DOHH2 (cell line): Measurements from ENCODE around the gene POLR3A.

Experiments used
- H3F3A ChIP-seq: fragments of 200-600 bp; sonication (generic), shearing (Covaris generic); 2 replicates; pipeline ENCODE4 v1.6.0; 2016; ENCODE audit warnings: antibody characterized with exemption, mild to moderate bottlenecking; ENCODE audit not compliant: control insufficient read depth, insufficient read depth
- H3K27ac ChIP-seq: fragments of 200-600 bp; sonication (generic); 2 replicates; pipeline ENCODE4 v1.5.1; 2014; ENCODE audit warnings: low read depth, mild to moderate bottlenecking, low read length, moderate library complexity
- H3K27me3 ChIP-seq: fragments of 200-600 bp; sonication (generic); 2 replicates; pipeline ENCODE4 v1.6.1; 2014; ENCODE audit warnings: mild to moderate bottlenecking, low read length, mixed read lengths; ENCODE audit not compliant: control insufficient read depth
- H3K36me3 ChIP-seq: fragments of 200-600 bp; sonication (generic); 2 replicates; pipeline ENCODE4 v1.6.1; 2014; ENCODE audit warnings: mild to moderate bottlenecking, low read length, moderate library complexity, mixed read lengths; ENCODE audit not compliant: control insufficient read depth
- H3K4me1 ChIP-seq: fragments of 200-600 bp; sonication (generic); 2 replicates; pipeline ENCODE4 v1.6.1; 2014; ENCODE audit warnings: mild to moderate bottlenecking, low read length, mixed read lengths; ENCODE audit not compliant: control insufficient read depth
- H3K4me2 ChIP-seq: fragments of 200-600 bp; sonication (generic); 2 replicates; pipeline ENCODE4 v1.6.0; 2014; ENCODE audit warnings: mild to moderate bottlenecking, low read length, moderate library complexity
- H3K4me3 ChIP-seq: fragments of 200-600 bp; sonication (generic); 2 replicates; pipeline ENCODE4 v1.5.1; 2014; ENCODE audit warnings: mild to moderate bottlenecking, low read length, mixed read lengths
- H3K79me2 ChIP-seq: fragments of 200-600 bp; sonication (generic); 2 replicates; pipeline ENCODE4 v1.6.1; 2014; ENCODE audit warnings: mild to moderate bottlenecking, low read length, mixed read lengths; ENCODE audit not compliant: control insufficient read depth
- H3K9me2 ChIP-seq: fragments of 200-600 bp; sonication (generic); replicated peaks from 2 replicates; pipeline ENCODE4 v1.6.1; 2014; ENCODE audit warnings: mild to moderate bottlenecking, low read length, mixed read lengths; ENCODE audit not compliant: control insufficient read depth
- H3K9me3 ChIP-seq: fragments of 200-600 bp; sonication (generic); 2 replicates; pipeline ENCODE4 v1.6.1; 2014; ENCODE audit warnings: antibody characterized with exemption, low read length, mixed read lengths; ENCODE audit not compliant: control insufficient read depth, insufficient read depth
- H4K20me1 ChIP-seq: fragments of 200-600 bp; sonication (generic); 2 replicates; pipeline ENCODE4 v1.6.0; 2014; ENCODE audit warnings: low read depth, mild to moderate bottlenecking, antibody characterized with exemption, low read length, moderate library complexity; ENCODE audit not compliant: control insufficient read depth, insufficient read depth
- CTCF ChIP-seq: fragments of 200-600 bp; sonication (generic); IDR thresholded peaks from one replicate; pipeline ENCODE4 v1.5.1; 2014; ENCODE audit warnings: antibody characterized with exemption, mild to moderate bottlenecking, low read depth, low read length; ENCODE audit not compliant: poor library complexity, severe bottlenecking
- EZH2phosphoT487 ChIP-seq: fragments of 200-600 bp; sonication (generic); IDR thresholded peaks from 2 replicates; pipeline ENCODE4 v1.6.1; 2017; ENCODE audit warnings: borderline replicate concordance, mild to moderate bottlenecking, antibody characterized with exemption, low read length, moderate library complexity, mixed read lengths

Gene POLR3A

GRCh38 chr10:78023741-78024140, 5.6 kb downstream of the POLR3A start:
- Histone ChIP-seq H4K20me1 (no peaks in the 10 kb centered on the region), H3K27ac (no peak overlapping the region), H3K27me3 (no peaks in the 10 kb centered on the region), H3K9me2 (no peaks in the 10 kb centered on the region), H3K79me2 (peaks cover 27% of the 10 kb centered on the region), H3K9me3 (no peaks in the 10 kb centered on the region), H3F3A (no peaks in the 10 kb centered on the region), H3K36me3 (peaks cover 80% of the 10 kb centered on the region), H3K4me1 (peaks cover 12% of the 10 kb centered on the region), H3K4me3 (no peak overlapping the region), H3K4me2 (no peak overlapping the region)
- TF ChIP-seq CTCF (no peak), EZH2phosphoT487 (no peak)

- Histone ChIP-seq H3K4me1 (no peaks in the 10 kb centered on the region), H3K27me3 (no peaks in the 10 kb centered on the region), H3K9me2 (no peaks in the 10 kb centered on the region), H3K4me3 (no peak overlapping the region), H3K79me2 (peaks cover 2% of the 10 kb centered on the region), H3F3A (no peaks in the 10 kb centered on the region), H3K27ac (no peak overlapping the region), H3K36me3 (peaks cover 86% of the 10 kb centered on the region), H3K4me2 (no peak overlapping the region), H3K9me3 (no peaks in the 10 kb centered on the region), H4K20me1 (no peaks in the 10 kb centered on the region)
- TF ChIP-seq CTCF: no peak
- TF ChIP-seq EZH2phosphoT487: no peak
Measured at GRCh38 chr10:78021201-78021600, 8.1 kb downstream of the POLR3A start.

- H4K20me1 ChIP-seq: no peaks in the 10 kb centered on the region
- H3K79me2 ChIP-seq: no peaks in the 10 kb centered on the region
- peaks cover 81% of the 10 kb centered on the region for H3K36me3 ChIP-seq
- no peaks in the 10 kb centered on the region for H3K9me2 ChIP-seq
- H3K4me3 ChIP-seq: no peak overlapping the region
- H3F3A ChIP-seq: no peaks in the 10 kb centered on the region
- TF ChIP-seq EZH2phosphoT487: no peak
- TF ChIP-seq CTCF: no peak
- H3K27ac ChIP-seq: no peak overlapping the region
- H3K4me2 ChIP-seq: no peak overlapping the region
- no peaks in the 10 kb centered on the region for H3K9me3 ChIP-seq
- no peaks in the 10 kb centered on the region for H3K27me3 ChIP-seq
- H3K4me1 ChIP-seq: no peaks in the 10 kb centered on the region
Measured at GRCh38 chr10:78019264-78019663, 10.1 kb downstream of the POLR3A start.

- Histone ChIP-seq H3F3A (no peaks in the 10 kb centered on the region), H3K36me3 (peaks cover 82% of the 10 kb centered on the region), H3K27me3 (no peaks in the 10 kb centered on the region), H3K9me2 (no peaks in the 10 kb centered on the region), H3K79me2 (no peaks in the 10 kb centered on the region), H3K4me3 (no peak overlapping the region), H4K20me1 (no peaks in the 10 kb centered on the region), H3K4me1 (no peaks in the 10 kb centered on the region), H3K27ac (no peak overlapping the region), H3K9me3 (no peaks in the 10 kb centered on the region), H3K4me2 (no peak overlapping the region)
- TF ChIP-seq CTCF: no peak
- TF ChIP-seq EZH2phosphoT487: no peak
Measured at GRCh38 chr10:78017856-78018255, 11.5 kb downstream of the POLR3A start.
